Large intestine (tissue), 12 donors: ENCODE measurements around the gene RADIL. TPM values are rescaled to one million over a fixed set of nuclear protein-coding genes. Genes with fewer than 3 reads are reported as not detected.

ENCODE experiments used
- DNase-seq, 2 donors: peaks; one replicate each; pipeline versions ENCODE4 v3.0.0 to v3.0.0-alpha.2; 2013
- H3K27ac ChIP-seq: one replicate; pipeline ENCODE4 v1.5.1; 2013; ENCODE audit warnings: low read length
- H3K27me3 ChIP-seq: 2 replicates; pipeline ENCODE4 v1.6.1; 2013; ENCODE audit warnings: low read length; ENCODE audit not compliant: control insufficient read depth, insufficient read depth
- H3K36me3 ChIP-seq: 2 replicates; pipeline ENCODE4 v1.6.1; 2013; ENCODE audit warnings: low read length; ENCODE audit not compliant: control insufficient read depth, insufficient read depth
- H3K4me1 ChIP-seq: one replicate; pipeline ENCODE4 v1.6.1; 2013; ENCODE audit warnings: low read length; ENCODE audit not compliant: control insufficient read depth, insufficient read depth
- H3K4me3 ChIP-seq: one replicate; pipeline ENCODE4 v1.5.1; 2013; ENCODE audit warnings: low read length
- H3K9me3 ChIP-seq: one replicate; pipeline ENCODE4 v1.6.1; 2013; ENCODE audit warnings: mild to moderate bottlenecking, low read depth, low read length, moderate library complexity; ENCODE audit not compliant: control insufficient read depth
- WGBS: methylation state at CpG from one replicate; pipeline ENCODE4 v1.1.5; 2013; ENCODE audit warnings: low lambda C conversion rate; ENCODE audit not compliant: insufficient coverage; 5-methylcytosine and 5-hydroxymethylcytosine counted together
- long read RNA-seq, 11 donors: transcript quantifications; one replicate each; lab custom pipeline, GENCODE V29; 2026
- polyA plus RNA-seq: library from polyadenylated mRNA; unstranded; fragments of 120-200 nt; gene quantifications from one replicate; pipeline ENCODE4 v1.2.1, GENCODE V29; 2013

The RADIL gene
- polyA plus RNA-seq = 2.1 TPM
- long read RNA-seq, donor 1 = 0 reads
- long read RNA-seq, donor 2 = 0 reads
- long read RNA-seq, donor 3 = 0 reads
- long read RNA-seq, donor 4 = 0 reads
- long read RNA-seq, donor 5, partial matches to known transcripts = 0 of 1 reads
- long read RNA-seq, donor 5, other reads (novel, unspliced or antisense) = 0 of 1 reads
- long read RNA-seq, donor 6 = 0 reads
- long read RNA-seq, donor 7, partial matches to known transcripts = 0 of 1 reads
- long read RNA-seq, donor 7, other reads (novel, unspliced or antisense) = 0 of 1 reads
- long read RNA-seq, donor 8 = 0 reads
- long read RNA-seq, donor 9 = 0 reads
- long read RNA-seq, donor 10 = 0 reads
- long read RNA-seq, donor 11 = 0 reads

DNA sequence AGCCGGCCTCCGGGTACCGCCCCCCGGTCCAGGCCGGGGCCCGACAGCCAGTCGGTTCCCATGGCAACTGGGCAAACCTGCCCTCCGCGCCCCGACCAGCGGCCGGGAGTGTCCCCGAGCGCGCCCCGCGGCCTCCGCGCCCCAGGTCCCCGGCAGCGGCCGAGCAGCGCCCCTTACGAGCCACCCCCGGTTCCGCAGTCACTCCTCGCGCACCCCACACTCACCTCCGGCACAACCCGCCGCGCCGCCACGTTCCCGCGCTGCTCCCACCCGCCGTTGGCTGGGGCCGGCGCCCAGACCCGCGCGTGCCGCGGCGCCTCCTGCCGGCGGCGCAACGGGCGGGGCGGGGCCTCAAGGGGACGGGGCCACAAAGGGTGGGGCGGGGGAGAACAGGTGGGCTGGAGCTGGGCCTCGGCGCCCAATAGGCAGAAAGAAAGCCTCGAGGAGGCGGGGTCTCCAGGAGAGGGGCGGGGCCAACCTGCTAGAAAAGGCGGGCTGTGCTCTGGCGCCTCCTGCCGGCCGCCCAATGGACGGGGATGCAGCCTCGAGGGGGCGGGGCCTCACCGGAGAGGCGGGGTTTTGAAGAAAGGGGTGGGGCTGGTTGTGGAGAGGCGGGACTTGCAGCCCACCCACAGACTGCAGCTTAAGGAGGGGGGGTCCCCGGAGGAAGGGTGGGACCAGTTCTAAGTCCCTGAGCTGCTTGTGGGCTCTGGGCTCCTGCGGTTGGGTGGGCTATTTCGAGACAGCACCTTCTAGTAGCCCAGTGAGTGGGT, at the start of gene RADIL:
Gene RADIL (minus strand): TSS at position 345 of the 773 bp plus-strand sequence. CDS start 5,577 bp downstream, outside the sequence.
- Histone ChIP-seq H3K27ac (peak within 1 kb of the TSS; percentile 25), H3K4me1 (no peaks in the 10 kb centered on the region), H3K36me3 (no peaks in the 10 kb centered on the region), H3K9me3 (peaks cover 4% of the 10 kb centered on the region), H3K27me3 (peaks cover 28% of the 10 kb centered on the region), H3K4me3 (peak within 1 kb of the TSS; percentile 15)
- DNase-seq = peak; percentile 66 to 67
- no CpG with 5 or more reads among the region's 72 CpGs for WGBS

DNA sequence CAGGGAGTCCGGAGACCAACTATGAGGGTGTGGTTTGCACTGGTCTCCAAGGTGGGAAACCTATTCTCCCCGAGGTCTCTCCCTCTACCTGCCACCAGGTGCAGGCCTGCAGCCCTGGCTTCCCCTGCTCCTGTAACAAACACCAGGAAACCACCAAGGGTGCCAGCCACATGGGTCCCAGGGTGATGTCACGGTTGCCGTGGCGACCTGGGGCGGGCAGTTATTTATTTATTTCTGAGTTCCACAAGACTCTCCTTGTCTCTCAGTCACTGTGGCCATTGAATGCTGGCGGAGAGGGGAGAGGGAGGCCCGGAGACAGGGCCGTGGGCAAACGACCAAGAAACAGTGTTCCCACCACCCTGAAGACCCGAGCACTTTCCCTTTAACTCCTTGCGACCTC, 48.4 kb upstream of the RADIL start:
- Histone ChIP-seq H3K27ac (no peak overlapping the region), H3K4me3 (no peak overlapping the region), H3K4me1 (no peaks in the 10 kb centered on the region), H3K27me3 (no peaks in the 10 kb centered on the region), H3K9me3 (no peaks in the 10 kb centered on the region), H3K36me3 (no peaks in the 10 kb centered on the region)
- DNase-seq = peak; percentile 23 to 26
- WGBS = 80% methylated on average over 1 of the region's 12 CpGs

DNA sequence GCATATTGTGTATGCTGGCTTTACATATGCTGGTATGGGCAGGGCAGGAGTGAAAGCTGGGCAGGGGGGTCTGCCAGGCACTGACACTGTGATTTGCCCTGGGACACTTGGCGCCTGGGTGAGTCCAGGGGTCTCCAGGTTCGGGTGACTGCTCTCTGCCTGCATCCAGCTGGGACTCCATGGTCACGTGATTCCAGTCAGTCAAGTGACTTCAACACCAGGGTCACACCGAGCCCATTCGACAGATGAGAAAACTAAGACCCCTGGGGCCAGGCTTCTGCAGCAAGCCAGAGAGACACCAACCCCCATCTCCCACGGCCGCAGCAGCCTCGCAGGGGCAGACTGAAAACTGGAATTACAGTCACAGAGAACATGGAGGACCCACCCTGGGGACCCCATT, 45.5 kb upstream of the RADIL start:
- Histone ChIP-seq H3K27ac (no peak overlapping the region), H3K27me3 (no peaks in the 10 kb centered on the region), H3K4me1 (no peaks in the 10 kb centered on the region), H3K36me3 (no peaks in the 10 kb centered on the region), H3K9me3 (no peaks in the 10 kb centered on the region), H3K4me3 (no peak overlapping the region)
- no CpG with 5 or more reads among the region's 8 CpGs for WGBS
- DNase-seq = no peak

DNA sequence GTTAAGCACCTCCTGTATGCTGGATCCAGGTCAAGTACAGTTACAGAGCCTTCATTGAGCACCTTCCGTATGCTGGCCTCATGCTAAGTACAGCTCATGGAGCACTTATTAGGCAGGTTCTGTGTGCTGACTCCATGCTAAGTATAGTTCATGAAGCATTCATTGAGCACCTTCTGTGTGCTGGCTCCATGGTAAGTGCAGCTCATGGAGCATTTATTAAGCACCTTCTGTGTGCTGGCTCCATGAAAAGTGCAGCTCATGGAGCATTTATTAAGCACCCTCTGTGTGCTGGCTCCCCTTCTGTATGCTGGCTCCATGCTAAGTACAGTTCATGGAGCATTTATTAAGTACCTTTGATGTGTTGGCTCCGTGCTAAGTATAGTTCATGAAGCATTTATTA, 44.9 kb upstream of the RADIL start:
- DNase-seq = no peak
- Histone ChIP-seq H3K27me3 (no peaks in the 10 kb centered on the region), H3K36me3 (no peaks in the 10 kb centered on the region), H3K4me3 (no peak overlapping the region), H3K27ac (no peak overlapping the region), H3K4me1 (no peaks in the 10 kb centered on the region), H3K9me3 (no peaks in the 10 kb centered on the region)
- WGBS = no CpG with 5 or more reads among the region's 2 CpGs

DNA sequence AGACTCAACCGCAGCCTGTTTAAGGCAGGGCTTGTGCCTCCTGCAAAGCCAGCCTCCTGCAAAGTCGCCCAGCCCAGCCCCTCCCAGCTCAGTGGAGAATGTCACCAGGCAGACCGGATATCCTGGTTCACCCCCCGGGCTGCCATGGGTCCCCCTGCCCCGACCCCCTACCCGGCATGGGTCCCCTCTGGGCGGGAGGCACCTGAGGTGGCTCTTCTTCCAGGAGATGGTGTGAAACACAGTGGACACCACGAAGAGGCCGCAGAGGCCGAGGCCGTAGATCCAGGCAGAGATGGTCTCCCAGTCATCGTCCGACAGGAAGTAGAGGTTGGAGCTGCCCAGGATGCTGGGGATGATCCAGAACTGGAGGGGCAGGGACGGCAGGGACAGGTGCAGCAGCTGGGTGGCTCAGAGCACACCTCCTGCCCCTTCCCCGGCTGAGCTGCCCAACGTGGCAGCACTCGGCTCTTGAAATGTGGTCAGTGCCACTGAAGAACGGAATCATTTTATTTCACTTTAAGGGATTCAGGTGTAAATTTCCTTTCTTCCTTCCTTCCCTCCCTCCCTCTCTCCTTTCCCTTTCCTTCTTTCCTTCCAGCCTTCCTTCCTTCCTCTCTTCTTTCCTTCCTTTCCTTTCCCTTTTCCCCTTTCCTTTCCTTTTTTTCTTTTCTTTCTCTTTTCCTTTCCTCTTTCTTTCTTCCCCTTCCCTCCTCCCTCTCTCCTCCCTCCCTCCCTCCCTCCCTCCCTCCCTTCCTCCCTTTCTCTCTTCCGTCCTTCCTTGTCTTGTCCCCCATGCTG, 36.7 kb upstream of the RADIL start:
- no peak overlapping the region for H3K4me3 ChIP-seq
- DNase-seq = no peak
- H3K36me3 ChIP-seq = no peaks in the 10 kb centered on the region
- H3K27me3 ChIP-seq = no peaks in the 10 kb centered on the region
- no peaks in the 10 kb centered on the region for H3K9me3 ChIP-seq
- WGBS = 83% methylated on average over 1 of the region's 19 CpGs
- H3K27ac ChIP-seq = no peak overlapping the region
- H3K4me1 ChIP-seq = no peaks in the 10 kb centered on the region

DNA sequence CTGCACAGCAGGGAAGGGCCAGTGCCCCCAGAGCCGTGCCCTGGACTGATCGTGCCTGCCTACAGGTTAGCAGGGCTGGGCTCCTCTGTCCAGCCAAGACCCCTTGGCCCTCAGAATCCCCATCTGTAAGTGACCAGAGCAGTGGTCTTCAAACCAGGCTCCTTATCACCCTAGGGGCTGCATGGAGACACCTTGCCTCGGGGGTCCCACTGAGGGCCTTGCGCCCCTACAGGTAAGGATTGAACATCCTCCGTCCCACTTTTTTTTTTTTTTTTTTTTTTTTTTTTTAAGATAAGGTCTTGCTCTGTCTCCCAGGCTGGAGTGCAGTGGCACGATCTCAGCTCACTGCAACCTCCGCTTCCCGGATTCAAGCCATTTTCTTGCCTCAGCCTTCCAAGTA, 32.6 kb upstream of the RADIL start:
- Histone ChIP-seq H3K4me1 (no peaks in the 10 kb centered on the region), H3K27ac (no peak overlapping the region), H3K9me3 (no peaks in the 10 kb centered on the region), H3K4me3 (no peak overlapping the region), H3K36me3 (no peaks in the 10 kb centered on the region), H3K27me3 (no peaks in the 10 kb centered on the region)
- DNase-seq = no peak
- no CpG with 5 or more reads among the region's 8 CpGs for WGBS

DNA sequence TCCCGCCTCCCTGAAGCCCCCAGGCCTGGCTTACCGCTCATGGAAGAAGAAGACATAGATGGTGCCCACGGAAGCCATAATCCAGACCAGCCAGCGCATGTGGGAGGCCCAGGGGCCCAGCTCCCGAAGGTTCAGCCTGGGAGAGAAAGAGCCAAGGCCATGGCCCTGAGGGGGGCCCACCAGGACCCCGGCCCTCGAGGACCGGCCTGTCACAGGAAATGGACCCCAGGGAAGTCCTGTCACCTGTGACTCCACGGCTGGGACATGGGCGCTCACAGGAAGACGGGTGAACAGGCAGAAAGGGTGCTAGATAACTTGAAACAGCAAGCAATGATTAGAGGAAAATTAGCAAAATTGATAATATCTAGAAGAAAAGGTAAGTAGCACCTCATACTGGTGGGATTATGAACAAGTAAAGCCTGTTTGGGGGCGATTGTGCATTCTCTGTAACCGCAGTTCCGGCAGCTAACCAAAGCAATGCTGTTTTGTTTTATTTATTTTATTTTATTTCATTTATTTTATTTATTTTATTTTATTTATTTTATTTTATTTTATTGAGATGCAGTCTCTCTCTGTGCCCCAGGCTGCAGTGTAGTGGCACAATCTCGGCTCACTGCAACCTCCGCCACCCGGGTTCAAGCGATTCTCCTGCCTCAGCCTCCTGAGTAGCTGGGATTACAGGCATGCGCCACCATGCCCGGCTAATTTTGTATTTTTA, 27.8 kb upstream of the RADIL start:
- no peaks in the 10 kb centered on the region for H3K9me3 ChIP-seq
- no peaks in the 10 kb centered on the region for H3K4me1 ChIP-seq
- H3K27ac ChIP-seq = no peak overlapping the region
- WGBS = 83% methylated on average over 1 of the region's 20 CpGs
- no peak overlapping the region for H3K4me3 ChIP-seq
- H3K27me3 ChIP-seq = no peaks in the 10 kb centered on the region
- DNase-seq = no peak
- H3K36me3 ChIP-seq = no peaks in the 10 kb centered on the region

DNA sequence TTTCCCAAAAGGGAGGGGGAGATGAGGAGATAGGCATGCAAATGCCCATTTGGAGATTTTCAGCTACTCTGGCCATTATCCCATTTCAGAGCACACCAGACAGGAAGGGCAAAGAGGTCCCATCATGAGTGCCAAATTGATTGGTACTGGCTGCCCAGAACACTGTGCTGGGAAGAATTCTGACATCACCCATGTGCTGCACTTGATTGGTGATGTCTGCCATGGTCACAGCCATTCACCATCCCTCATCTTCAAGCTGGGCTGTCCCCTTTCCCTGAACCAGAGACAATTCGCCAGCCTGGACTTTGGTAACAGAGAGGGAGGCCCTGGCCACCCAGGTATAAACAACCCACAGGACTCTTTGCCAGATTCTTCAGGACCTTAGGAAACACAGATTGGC, 23.2 kb upstream of the RADIL start:
- Histone ChIP-seq H3K4me3 (no peak overlapping the region), H3K27me3 (no peaks in the 10 kb centered on the region), H3K36me3 (no peaks in the 10 kb centered on the region), H3K27ac (no peak overlapping the region), H3K9me3 (no peaks in the 10 kb centered on the region), H3K4me1 (no peaks in the 10 kb centered on the region)
- no peak for DNase-seq
- no CpG with 5 or more reads among the region's 1 CpG for WGBS

DNA sequence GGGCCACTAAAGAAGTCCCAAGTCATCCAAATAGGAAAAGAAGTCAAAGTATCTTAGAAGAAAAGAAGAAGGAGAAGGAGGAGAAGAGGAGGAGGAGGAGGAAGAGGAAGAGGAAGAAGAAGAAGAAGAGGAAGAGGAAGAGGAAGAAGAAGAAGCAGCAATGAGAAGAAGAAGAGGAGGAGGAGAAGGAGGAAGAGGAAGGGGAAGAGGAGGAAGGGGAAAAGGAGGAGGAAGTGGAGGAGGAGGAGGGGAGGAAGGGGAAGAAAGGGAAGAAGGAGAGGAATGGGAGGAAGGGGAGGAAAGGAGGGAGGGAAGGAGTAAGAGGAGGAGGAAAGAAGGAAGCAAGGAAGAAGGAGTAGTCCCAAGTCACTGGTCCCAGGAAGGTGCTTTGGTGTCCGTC, 21.7 kb upstream of the RADIL start:
- H3K27me3 ChIP-seq = no peaks in the 10 kb centered on the region
- no peaks in the 10 kb centered on the region for H3K4me1 ChIP-seq
- no peak overlapping the region for H3K27ac ChIP-seq
- DNase-seq = no peak
- WGBS = no CpG with 5 or more reads among the region's 1 CpG
- no peak overlapping the region for H3K4me3 ChIP-seq
- no peaks in the 10 kb centered on the region for H3K9me3 ChIP-seq
- no peaks in the 10 kb centered on the region for H3K36me3 ChIP-seq

DNA sequence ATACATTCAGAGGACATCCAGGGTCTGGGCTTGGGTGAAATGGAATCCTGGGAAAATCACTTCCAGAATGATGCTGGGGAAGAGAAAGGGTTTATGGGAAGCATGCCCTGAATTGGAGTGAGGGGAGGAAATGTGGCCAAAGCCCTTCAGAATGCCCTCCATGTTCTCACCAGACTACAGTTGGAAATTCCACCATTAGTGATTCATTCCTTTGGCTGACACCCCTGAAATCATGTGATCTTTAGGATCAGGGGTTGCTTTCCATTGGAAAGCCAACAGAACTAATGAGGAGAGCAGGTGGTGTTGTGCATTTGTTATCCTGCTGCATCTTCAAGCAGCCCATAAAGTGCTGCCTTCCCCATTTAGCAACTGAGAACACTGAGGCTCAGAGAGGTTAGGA, 20.8 kb upstream of the RADIL start:
- Histone ChIP-seq H3K27ac (no peak overlapping the region), H3K4me3 (no peak overlapping the region), H3K4me1 (no peaks in the 10 kb centered on the region), H3K27me3 (no peaks in the 10 kb centered on the region), H3K36me3 (no peaks in the 10 kb centered on the region), H3K9me3 (no peaks in the 10 kb centered on the region)
- no peak for DNase-seq
